GM12864 (cell line): ENCODE results near the gene GPR146.

Source experiments
- DNase-seq: peaks from one replicate; pipeline ENCODE4 v3.0.0-alpha.2; 2011; ENCODE audit warnings: low read depth
- H3K4me3 ChIP-seq: 2 replicates; pipeline ENCODE4 v1.5.1; 2011; ENCODE audit warnings: mild to moderate bottlenecking, low read depth, low read length, control low read depth
- CTCF ChIP-seq: IDR thresholded peaks from 2 replicates; pipeline ENCODE4 v1.5.1; 2011; ENCODE audit warnings: low read depth, mild to moderate bottlenecking, moderate library complexity, low read length, control low read depth, inconsistent platforms; ENCODE audit errors: missing control alignments

Gene GPR146

GRCh38 chr7:1064581-1064980 is 20.2 kb downstream of the GPR146 start:
- no peak for TF ChIP-seq CTCF
- H3K4me3 ChIP-seq, result no peak overlapping the region
- no peak for DNase-seq

GRCh38 chr7:1065263-1065584 is 20.9 kb downstream of the GPR146 start:
- no peak for TF ChIP-seq CTCF
- H3K4me3 ChIP-seq, result no peak overlapping the region
- DNase-seq, result no peak

- TF ChIP-seq CTCF, result peak; percentile 87
- DNase-seq, result no peak
- no peak overlapping the region for H3K4me3 ChIP-seq
Observed at GRCh38 chr7:1065585-1066241, 21.4 kb downstream of the GPR146 start.

GRCh38 chr7:1066242-1066588 is 21.9 kb downstream of the GPR146 start:
- no peak overlapping the region for H3K4me3 ChIP-seq
- no peak for TF ChIP-seq CTCF

GRCh38 chr7:1068013-1068412 is 23.7 kb downstream of the GPR146 start:
- DNase-seq, result no peak
- TF ChIP-seq CTCF, result no peak

More at GRCh38 chr7:1066242-1066588, 21.9 kb downstream of the GPR146 start:
- no peak for DNase-seq

GRCh38 chr7:1068619-1069018 is 24.3 kb downstream of the GPR146 start:
- no peak for DNase-seq
- no peak for TF ChIP-seq CTCF
- no peak overlapping the region for H3K4me3 ChIP-seq

More at GRCh38 chr7:1068013-1068412, 23.7 kb downstream of the GPR146 start:
- H3K4me3 ChIP-seq, result no peak overlapping the region

GRCh38 chr7:1070544-1071011 is 26.2 kb downstream of the GPR146 start:
- TF ChIP-seq CTCF, result no peak
- no peak for DNase-seq
- no peak overlapping the region for H3K4me3 ChIP-seq
